HG03442 (cell line): Measurements from ENCODE around the gene CACNA1G.

Experiments used
- ATAC-seq: cut with Tn5 transposase; IDR thresholded peaks from one replicate; pipeline ENCODE4 v1.9.1; 2021; ENCODE audit warnings: mild to moderate bottlenecking, moderate library complexity; ENCODE audit not compliant: unreplicated experiment

CACNA1G gene

DNA sequence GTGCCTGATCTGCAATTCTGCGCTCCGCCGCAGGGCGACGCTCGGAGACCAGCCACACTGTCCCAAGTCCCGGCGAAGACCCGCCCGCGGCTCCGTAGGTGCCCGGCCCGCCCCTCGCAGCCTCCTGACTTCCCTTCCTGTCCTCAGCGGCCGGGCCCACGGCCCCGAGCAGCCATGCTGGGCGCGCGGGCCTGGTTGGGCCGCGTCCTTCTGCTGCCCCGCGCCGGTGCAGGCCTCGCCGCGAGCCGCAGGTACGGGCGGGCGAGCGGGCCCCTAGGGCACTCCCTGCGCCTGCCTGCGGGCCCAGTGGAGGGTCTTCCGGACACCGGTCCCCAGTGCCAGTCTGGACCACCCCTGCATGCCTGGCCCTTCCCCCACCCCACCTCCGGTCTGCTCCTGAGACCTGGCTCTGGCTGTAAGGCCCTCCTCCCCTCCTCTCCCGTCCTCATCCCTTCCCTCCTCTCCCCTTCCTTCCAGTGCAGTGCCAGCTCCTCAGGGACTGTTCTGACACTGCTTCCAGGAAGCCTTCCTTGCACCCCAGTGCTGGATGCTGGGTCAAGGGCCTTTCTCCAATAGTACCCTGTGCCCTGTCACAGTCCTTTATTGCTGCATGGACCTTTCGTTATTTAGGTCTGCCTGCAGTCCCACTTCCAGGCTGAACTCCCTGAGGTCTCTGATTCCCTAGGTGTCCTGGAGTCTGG is 13.3 kb upstream of the CACNA1G start, which contains the start of gene SPATA20:
Gene SPATA20, plus strand, starts transcription at position 140 of the 701 bp plus-strand sequence. Its CDS starts 35 bp downstream, at position 175.
- peak; percentile 77 for ATAC-seq

DNA sequence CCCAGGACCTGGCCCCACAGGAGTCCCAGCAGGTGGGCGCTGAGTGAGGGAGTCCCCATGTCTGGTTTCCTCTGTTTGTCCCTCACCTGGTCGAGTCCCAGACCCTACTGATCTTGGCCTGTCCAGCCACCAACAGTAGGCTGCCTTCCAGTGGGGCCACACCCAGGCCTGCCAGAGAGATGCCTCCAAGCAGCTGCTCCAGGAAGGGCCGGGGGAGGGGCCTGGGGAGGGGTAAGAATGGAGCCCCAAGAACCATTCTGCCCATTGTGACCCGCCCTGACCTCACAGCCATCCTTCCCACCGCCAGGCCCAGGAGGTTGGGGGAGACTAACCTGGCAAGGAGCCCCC is 12.8 kb upstream of the CACNA1G start:
- ATAC-seq, result no peak

DNA sequence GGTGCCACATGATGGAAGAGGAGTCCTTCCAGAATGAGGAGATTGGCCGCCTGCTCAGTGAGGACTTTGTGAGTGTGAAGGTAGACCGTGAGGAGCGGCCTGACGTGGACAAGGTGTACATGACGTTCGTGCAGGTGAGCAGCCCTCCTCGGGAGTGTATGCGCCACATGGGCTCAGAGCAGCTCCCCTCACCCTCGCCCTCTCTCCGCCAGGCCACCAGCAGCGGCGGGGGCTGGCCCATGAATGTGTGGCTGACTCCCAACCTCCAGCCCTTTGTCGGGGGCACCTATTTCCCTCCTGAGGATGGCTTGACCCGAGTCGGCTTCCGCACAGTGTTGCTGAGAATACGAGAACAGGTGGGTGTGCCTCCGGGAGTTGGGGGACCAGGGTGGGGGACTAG is 11.7 kb upstream of the CACNA1G start:
- ATAC-seq, result no peak

DNA sequence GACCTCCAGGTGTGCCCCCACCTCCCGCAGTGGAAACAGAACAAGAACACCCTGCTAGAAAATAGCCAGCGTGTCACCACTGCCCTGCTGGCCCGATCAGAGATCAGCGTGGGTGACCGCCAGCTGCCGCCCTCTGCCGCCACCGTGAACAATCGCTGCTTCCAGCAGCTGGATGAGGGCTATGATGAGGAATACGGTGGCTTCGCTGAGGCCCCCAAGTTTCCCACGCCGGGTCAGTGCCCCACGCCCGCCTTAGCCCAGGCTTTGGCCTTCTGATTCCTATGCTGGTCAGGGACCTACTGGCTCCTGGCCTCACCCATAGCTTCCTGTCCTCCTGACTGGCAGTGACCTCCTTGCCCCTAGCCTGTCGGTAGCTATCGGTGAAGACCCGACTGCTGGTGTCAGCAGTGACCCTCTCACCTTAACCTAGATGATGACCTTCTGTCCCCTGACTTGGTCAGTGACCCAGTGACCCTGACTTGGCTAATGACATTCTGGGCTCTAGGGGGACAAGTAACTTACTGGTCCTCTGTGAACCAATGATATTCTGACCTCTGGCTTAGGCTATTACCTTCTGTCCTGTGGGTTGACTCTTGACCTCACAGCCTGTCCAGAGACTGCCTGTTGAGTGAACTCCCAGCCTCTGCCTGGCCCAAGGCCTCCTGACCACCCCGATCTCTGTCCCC is 11.1 kb upstream of the CACNA1G start:
- no peak for ATAC-seq

DNA sequence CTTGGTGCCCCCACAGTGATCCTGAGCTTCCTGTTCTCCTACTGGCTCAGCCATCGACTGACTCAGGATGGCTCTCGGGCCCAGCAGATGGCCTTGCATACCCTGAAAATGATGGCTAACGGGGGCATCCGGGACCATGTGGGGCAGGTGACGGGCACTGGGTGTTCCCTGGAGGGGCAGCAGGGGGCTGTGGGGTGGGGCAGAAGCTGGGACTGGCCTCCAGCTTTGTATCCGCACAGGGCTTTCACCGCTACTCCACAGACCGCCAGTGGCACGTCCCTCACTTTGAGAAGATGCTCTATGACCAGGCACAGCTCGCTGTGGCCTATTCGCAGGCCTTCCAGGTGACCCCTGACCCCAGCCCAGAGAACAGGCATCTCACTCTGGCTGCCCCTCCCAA is 10.5 kb upstream of the CACNA1G start:
- ATAC-seq, result no peak

DNA sequence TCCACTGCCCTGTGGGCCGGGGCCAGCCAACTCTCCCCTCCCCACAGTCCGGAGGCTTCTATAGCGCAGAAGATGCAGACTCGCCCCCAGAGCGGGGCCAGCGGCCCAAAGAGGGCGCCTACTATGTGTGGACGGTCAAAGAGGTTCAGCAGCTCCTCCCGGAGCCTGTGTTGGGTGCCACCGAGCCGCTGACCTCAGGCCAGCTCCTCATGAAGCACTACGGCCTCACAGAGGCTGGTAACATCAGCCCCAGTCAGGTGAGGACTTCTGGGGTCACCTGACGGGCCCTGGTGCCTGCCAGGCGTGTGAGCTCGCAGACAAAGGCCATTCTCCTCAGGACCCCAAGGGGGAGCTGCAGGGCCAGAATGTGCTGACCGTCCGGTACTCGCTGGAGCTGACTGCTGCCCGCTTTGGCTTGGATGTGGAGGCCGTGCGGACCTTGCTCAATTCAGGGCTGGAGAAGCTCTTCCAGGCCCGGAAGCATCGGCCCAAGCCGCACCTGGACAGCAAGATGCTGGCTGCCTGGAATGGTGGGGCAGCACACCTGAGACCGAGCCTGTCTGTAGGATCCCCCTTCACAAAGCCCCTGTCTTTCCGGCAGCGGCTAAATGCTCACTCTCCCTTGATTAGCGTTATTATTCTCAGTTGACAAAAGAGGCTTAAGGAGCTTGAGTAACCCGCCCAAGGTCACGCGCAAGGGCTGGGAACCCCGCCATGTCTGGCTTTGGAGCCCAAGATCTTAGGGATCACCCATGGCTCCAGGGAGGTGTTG is 9.7 kb upstream of the CACNA1G start:
- ATAC-seq, result no peak

DNA sequence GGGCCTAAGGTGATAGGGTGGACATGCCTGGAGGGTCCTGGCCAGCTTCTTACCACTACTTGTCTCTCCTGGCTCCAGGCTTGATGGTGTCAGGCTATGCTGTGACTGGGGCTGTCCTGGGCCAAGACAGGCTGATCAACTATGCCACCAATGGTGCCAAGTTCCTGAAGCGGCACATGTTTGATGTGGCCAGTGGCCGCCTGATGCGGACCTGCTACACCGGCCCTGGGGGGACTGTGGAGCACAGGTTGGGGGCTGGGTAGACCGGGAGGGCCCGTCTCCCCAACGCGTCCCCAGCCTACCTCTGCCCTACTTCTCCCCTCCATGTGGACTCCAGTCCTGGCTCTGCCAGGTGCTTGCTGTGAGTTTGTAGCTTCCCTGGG is 9.1 kb upstream of the CACNA1G start:
- ATAC-seq, result no peak

DNA sequence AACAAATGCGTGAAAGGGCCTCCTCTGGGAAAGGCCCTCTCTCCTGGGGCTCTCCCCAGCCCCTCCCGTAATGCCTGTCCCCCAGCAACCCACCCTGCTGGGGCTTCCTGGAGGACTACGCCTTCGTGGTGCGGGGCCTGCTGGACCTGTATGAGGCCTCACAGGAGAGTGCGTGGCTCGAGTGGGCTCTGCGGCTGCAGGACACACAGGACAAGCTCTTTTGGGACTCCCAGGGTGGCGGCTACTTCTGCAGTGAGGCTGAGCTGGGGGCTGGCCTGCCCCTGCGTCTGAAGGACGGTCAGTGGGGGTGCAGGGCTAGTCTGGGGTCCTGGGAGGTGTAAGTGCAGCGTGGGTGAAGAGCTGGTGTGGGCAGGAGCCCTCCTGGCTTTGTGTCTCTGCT is 8.6 kb upstream of the CACNA1G start:
- ATAC-seq, result no peak

DNA sequence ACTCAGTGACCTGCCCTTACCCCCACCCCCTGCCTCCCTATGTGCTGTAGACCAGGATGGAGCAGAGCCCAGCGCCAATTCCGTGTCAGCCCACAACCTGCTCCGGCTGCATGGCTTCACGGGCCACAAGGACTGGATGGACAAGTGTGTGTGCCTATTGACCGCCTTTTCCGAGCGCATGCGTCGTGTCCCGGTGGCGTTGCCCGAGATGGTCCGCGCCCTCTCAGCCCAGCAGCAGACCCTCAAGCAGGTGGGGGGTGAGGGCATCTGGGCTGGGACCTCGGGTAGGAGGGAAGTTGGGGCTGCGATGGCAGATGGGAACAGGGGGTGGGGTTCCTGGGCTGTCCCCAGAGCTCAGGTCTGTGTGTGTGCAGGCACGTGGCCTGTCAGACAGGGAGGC is 6.3 kb upstream of the CACNA1G start:
- no peak for ATAC-seq

DNA sequence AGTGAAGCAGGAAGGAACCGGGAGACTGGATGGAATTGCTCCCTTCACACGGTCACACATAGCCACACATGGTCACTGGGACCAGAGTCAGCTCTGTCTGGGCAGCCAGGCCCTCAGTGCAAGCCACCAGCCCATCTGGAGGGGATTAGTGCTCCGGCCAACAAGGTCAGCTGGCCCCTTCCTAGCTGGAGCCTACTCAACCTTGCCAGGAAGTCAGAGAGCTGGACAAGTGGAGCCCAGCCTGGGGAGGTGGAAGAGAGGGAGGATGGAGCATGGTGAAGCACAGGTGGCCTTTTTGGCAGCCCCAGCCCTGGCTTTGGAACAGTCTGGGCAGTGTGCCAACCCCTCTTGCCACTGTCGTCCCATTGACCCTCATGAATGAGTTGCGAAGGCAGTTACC is 3.7 kb upstream of the CACNA1G start:
- ATAC-seq, result no peak

DNA sequence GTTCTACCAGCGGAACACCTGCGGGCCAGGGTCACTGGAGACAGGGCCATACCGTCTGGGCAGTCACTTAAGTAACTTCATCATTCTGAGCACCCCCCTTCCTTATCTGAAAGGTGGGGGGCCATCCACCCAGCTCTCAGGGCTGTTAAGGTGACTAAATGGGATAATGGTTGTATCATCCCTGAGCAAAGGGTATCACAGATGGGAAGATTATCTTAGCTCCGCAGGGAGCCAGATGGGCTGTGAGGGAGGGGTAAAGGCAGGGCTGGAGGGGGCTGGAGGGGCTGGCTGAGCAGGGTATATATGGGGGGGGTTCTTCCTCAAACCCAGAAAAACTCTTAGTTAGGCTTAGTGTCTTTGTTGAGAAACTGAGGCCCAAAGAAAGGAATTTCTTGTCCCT is 2.9 kb upstream of the CACNA1G start:
- ATAC-seq, result no peak

DNA sequence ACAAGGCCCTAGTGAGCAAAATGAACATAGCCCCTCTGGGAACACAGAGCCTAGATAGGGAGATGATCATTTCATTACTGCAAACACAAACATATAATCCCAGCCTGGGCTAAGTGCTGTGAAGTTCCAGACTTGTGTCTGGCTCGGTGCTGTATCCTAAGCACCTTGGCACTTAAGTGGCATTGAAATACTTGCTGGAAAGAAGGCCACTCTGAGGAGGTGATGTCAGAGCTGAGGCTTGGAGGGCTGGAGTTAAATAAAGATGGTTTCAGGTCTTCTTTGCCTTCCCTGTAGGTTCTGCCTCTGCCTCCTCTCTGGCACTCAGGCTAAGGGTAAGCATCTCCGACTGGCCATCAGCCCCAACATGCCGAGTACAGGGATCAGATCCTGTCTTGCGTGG is 2.4 kb upstream of the CACNA1G start:
- ATAC-seq, result no peak

DNA sequence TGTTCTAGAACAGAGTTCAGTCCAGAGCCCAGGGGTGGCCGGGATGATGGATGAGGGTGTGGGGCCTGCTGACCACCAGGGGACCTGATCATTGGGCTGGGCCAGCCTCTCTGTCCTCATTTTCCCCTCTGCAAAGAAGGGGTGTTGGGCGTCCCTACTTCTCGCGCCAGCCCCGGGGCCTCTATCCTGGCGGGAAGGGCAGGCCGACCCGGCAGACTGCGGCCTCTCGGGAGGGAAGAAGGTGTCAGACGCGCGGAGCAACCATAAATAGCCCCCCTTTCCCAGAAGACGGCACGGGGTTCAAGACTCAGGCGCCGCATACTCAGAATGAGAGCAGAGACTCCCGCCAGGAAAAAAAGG is 2.0 kb upstream of the CACNA1G start:
- ATAC-seq, result no peak

DNA sequence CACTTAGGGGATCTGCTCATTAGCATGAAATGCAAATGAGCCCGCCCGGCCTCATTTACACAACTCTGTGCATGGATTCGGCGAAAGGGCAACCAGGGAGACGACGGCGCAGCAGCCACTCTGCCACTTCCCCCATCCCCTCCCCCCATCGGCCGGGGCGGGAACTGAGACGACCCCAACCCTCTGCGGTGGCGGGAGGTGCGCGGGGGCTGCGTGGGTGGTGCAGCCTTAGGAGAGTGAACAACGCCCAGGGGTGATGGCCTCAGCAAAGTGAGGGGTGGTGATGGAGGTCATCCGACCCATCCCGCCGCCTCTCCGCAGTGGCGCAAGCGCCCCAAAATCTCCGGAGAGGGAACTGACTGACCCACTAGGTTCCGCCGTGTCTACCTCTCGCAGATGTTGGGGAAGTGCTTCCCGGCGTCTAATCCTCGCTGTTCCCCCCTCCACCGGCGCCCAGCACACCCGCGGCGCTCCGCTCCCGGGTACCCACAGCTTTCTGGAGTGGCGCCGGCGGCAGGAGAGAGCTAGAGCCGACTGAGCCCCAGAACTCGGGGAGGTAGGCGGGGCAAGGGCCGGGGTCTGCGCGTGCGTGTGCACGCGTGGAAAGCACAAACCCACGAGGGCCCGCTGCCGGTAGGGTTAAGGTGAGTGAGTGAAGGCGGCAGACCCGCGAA is 1.4 kb upstream of the CACNA1G start:
- ATAC-seq, result no peak

DNA sequence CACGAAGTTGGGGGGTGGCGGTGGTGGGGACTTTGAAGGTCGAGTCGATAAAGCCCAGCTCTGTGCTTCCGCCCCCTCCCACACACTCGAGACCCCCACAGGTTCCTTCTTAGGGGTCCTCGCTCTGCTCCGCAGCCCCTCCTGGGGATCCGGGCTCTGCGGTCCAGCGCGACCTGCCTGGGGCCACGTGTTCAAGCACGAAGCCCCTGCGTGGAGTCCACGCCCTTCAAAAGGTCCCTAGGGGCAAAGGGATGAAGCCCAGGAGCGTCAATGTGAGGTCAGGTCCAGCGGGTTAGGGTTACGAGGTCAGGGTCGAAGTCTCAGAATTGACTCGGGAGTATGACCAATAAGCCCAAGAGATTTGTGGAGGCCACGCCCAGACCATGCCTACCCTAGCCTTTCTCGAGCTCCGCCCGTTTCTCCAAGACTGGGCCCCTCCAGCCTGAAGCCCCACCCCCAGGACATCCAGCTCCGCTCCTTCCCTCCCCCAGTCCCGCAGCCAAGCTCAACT is 786 bp upstream of the CACNA1G start:
- ATAC-seq, result no peak

DNA sequence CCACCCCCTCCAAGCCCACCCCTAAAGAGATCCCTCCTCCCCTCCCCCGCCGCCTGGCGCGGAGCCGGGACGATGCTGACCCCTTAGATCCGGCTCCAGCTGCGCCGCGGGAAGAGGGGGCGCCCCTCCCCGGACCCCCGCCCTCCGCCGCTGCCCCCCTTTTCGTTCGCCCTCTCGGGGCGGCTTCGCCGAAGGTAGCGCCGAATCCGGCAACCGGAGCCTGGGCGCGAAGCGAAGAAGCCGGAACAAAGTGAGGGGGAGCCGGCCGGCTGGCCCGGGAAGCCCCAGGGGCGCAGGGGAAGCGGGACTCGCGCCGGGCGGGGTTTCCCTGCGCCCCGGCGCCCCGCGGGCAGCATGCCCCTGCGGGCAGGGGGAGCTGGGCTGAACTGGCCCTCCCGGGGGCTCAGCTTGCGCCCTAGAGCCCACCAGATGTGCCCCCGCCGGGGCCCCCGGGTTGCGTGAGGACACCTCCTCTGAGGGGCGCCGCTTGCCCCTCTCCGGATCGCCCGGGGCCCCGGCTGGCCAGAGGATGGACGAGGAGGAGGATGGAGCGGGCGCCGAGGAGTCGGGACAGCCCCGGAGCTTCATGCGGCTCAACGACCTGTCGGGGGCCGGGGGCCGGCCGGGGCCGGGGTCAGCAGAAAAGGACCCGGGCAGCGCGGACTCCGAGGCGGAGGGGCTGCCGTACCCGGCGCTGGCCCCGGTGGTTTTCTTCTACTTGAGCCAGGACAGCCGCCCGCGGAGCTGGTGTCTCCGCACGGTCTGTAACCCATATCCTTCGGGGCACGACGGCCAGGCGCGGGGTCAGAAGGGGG is 623 bp downstream of the CACNA1G start:
- no peak for ATAC-seq

DNA sequence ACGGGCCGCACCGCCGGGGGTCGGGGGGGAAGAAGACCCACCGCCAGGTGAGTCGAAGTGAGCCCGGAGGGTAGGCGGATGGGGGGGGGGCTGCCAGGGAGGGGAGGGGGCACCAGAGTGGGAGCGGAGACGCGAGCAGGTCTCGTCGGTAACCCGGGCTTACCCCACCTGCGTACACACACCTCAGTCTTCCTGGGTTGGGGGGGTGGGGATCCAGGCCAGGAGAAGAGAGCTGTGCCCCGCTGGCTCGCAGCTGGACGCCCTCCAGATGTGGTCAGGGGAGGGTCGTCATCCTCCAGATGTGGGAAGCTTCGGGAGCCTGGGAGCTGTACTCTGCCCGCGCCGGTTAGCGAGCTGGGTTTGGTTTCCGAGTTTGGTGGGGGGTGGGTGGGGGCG is 1.2 kb downstream of the CACNA1G start:
- ATAC-seq, result no peak

DNA sequence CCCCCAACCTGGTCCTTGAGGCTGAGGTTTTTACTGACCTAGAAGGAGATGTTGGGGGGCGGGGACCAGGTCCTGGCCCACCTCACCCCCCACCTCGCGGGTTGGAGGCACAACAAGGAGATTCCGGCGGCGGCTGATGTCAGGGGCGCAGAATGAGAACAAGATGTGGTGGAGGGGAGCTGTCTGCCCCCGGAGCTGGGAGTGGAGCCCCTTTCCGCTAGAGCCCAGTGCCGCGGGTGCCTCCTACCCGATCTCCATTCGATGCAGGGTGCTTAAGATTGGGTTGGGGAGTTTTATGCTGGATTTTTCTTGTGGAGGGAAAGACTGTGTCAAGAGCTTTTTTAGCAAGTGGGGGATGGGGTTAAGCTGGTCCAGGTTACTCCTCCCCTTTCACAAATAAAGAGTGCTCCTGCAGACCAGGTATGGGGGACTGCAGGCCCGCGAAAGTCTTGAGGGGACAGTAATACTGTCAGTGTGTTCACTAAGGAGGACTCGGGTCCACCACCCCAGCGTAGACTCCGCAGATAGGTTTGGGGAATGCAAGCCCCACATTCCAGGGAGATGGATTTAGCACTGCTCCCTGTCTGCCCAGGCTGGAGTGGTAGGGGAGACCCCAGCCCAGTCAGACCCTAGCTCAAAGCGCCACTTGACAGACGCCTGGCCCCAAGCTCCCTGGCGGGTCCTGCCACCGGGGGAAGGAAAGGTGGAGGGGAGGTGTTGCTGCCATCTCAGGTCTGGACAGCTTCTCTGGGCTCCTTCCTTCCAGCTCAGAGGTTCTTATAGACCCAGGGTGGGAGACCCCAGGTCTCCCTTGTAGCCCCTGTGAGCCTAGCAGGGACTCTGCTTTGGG is 2.0 kb downstream of the CACNA1G start:
- ATAC-seq, result no peak

DNA sequence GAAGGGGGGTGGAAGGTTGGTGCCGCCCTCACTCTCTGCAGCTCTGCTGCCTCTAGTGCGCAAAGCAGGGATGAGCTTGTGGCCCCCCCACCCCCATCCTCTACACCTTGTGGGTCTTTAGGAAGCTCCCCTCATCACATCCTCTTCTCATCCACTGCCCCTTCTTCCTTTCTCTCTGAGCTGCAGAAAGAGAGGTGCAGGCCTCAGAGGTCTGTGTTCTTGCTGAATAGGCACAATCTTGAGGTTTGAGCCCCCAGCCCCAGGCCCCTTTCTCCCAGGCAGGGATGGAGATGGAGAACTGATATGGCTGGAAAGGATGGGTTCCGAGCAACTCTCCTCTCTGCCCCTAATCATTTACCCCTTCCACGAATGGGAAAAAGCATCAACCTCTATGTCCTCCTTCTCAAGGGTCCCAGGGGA is 2.6 kb downstream of the CACNA1G start:
- no peak for ATAC-seq

DNA sequence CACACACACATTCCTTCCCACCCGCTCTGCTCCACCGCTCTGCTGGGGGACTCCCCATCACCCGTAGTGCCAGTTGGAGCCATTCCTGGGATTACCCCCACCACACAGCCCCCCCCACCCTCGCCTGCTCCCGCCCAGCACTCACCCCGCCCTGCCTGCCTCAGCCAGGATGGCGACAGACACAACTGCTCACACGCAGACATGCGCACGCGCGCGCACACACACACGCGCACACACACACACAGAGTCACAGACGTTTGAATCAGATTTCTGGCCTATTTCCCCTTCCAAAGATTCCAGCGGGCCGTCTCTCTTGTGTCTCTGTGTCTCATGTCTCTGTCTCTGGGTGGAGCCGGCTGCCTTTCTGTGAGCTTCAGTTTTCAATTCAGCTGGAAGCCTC is 4.4 kb downstream of the CACNA1G start:
- ATAC-seq, result no peak
